Measurements from ENCODE around the gene PLEKHO2. TPM values are rescaled to one million over a fixed set of nuclear protein-coding genes. Genes with fewer than 3 reads are reported as not detected.

Gene PLEKHO2
- total RNA-seq, 1 donor from 2014 or later = 4.3 TPM

- no peak for DNase-seq (ENCODE audit: low spot score)
Measured at GRCh38 chr15:64888336-64888735, 46.6 kb downstream of the PLEKHO2 start.

DNA sequence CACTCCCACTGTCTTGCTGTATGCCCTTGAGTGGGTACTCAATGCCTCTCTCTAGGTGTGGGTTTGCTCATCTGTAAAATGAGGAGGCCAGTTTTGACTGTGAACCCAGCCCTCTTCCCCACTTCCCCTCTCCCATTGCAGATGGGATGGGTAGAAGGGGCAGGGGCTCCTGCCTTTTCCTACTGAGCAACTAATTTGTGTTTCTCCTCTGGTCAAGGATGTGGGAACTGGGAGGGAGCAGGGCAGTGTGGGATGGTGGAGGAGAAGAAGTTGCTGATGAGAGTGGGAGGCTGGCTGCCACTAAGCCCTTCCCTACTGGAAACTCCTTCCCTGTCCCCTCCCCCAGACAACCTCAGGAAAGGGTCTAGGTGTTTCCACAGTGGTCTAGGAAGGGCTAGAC lies 49.8 kb downstream of the PLEKHO2 start:
- ATAC-seq = no peak
- DNase-seq (ENCODE audit: low spot score) = no peak

More at GRCh38 chr15:64888336-64888735, 46.6 kb downstream of the PLEKHO2 start:
- ATAC-seq = no peak

DNA sequence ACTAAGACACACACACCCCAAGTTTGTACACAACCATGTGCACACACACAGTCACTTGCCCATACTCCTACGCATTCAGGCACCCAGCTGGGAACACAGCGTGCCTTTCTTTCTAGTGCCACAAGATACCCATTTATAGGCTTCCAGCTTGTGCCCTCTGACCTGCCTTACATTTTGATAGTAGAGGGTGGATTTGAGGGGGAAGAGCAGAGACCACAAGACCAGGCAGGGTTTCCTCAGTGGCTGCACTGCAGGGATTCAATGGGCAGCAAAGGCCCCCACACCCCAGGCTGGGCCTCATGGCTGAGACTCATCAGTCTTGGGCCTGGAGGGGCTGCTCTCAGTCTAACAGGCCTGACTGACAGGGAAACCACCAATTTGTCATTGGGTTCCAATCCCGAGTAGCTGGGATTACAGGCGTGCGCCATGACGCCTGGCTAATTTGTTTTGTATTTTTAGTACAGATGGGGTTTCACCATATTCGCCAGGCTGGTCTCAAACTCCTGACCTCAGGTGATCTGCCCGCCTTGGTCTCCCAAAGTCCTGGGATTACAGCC lies 51.2 kb downstream of the PLEKHO2 start:
- no peak for ATAC-seq
- no peak for DNase-seq (ENCODE audit: low spot score)

DNA sequence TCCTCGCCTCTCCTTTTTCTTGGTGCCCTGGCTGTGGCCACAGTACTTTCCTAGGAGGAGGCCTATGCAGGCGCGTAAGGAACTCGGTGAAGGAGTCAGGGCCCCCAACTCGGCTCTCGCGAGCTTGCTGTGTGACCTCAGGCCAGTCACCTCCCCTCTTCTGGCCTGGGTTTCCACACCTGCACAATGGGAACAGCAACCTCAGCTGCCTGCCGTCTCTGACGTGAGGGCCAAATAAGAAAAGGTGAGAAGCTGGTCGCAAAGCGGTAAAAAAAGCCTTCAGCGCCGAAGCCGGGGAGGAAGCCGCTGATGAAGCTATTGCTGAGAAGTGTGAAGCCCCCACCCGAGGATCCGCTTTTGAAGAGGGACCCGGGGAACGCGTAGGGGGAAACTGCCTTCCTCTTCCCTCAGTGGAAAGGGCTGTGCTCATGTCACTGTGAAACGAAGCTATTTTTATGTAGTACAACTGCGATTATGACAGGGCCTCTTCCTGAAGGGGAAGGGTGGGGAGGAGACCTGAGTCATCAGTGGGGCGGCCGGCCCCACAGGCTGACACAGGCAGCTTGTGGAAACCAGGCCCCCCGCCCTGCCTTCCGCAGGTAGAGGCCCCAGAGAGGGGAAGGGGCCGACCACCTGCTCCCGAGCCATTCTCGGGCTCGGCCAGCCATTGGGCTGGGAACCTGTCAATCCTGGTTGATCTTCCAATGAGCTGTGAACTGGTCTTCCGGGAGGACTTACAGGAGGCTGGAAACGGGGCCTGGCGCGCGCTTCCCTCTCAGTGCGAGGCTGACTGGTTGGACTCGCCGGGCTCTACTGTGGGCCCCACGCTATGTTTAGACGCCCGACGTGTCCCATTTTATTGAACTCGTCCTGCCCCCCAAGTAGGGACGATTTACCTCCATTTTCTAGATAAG lies 52.0 kb downstream of the PLEKHO2 start:
- ATAC-seq (peak; percentile 70), DNase-seq (ENCODE audit: low spot score) (peak; percentile 86)

DNA sequence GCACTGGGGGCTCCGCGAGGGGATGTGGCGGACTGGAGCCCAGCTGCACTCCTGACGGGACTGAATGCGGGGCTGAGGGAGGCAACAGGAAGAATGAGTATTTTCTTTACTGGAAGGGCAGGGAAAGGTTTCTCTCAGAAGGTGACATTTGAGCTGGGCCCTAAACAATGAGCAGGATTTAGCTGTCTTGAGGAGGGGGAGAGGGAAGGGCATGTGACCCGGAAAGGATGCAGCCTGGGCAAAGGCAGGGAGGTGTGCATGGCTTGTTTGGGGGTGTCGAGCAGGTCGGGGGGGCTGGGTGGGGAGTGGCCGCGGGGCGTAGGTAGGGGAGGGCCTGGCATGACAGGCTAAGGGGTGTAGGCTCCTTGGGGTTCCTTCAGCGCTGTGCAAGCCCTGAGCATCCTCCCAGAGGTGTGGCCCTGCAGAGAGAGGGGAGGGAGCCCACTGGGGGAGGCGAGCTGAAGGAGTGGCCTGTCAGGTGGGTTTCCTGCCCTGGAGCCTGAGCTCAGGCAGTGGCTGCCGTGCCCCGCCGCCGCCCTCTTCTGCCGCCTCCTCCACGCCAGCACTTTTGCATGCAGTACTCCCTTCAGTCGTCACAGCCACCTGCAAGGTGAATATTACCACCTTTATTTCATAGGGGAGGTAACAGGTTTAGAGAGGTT lies 52.8 kb downstream of the PLEKHO2 start:
- no peak for ATAC-seq

GRCh38 chr15:64895285-64896065 lies 53.8 kb downstream of the PLEKHO2 start:
- ATAC-seq (peak; percentile 43), DNase-seq (ENCODE audit: low spot score) (no peak)

More for the DNA sequence above, 52.8 kb downstream of the PLEKHO2 start:
- no peak for DNase-seq (ENCODE audit: low spot score)

DNA sequence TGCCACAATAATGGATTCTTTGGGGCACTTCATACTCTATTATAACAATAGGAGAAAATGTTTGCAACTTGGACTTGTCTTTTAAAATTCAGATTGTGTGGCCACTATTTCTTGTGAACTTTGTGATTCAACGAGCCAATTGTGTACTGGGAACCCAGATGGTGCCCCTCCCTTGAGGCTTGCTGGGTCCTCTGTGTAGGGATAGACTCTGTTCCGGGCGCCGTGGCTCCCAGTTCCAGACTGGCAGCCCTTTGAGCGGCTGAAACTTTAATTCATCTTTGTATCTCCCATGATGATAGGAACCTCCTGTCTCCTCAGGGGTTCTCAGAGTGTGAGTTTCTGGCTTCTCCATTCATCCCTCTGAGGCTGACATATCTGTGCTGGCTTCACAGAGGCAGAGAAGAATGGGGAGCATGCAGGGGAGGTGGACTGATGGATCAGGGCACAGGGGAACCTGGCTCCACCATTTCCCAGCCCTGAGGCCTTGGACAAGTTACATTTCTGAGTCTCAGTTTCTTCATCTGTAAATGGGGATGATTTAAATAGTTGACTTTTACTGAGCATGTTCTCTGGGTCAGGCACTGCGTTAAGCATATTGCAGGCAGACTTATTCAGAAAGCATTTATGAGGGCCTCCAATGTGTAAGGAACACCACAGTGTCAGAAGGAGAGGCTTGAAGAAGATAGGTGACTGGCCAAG lies 54.8 kb downstream of the PLEKHO2 start:
- no peak for ATAC-seq

DNA sequence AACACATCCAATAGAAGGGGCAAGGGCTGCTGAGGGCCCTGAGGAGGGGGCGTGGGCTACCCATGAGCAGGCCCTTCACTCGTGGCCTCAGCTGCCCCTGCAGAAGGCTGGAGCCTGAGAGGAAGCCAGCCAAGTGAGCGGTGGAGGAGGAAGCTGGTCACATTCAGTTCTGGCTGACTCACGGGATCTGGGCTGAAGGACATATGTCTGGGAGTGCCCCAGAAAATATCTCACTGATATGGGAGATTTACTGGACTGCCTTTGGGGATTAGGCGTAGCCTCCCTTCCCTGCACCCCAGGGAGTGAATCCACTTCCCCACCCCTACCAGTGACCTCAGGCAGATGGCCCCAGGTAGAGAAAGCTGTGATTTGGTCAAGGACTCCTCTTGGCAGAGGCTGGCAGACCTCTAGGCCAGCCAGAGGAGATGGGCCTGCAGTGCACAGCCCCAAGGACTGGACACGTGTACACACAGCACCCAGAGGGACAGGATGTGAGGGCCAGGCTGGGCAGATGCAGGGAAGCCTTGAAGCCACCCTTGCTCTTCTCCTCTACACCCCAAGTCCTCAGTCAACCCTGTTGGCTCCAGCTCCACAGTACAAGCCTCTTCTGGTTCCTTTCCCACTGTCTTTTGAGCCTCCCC lies 55.8 kb downstream of the PLEKHO2 start:
- DNase-seq (ENCODE audit: low spot score) (no peak), ATAC-seq (peak; percentile 47)

More for the DNA sequence above, 54.8 kb downstream of the PLEKHO2 start:
- no peak for DNase-seq (ENCODE audit: low spot score)

DNA sequence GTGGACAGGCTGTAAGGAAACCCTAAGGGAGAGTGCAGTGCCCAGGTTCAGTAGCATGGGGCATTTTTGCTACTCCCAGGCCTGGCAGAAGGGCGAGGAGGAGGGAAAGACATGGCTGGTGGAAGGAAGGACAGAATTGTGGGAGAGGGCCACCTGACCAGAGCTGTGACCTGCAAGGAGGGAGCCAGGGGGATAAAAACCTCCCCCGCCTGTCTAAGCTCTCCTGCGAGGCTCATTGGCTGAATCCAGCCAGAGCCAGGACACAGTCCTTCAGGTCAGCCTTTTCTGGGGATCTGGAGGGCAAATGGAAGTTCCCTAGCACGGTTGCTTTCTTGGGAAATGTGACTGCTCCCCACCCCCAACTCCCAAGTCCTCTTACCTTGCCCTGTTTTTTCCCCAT lies 56.7 kb downstream of the PLEKHO2 start:
- no peak for ATAC-seq
- DNase-seq (ENCODE audit: low spot score) = no peak

GRCh38 chr15:64901141-64901540 lies 59.4 kb downstream of the PLEKHO2 start:
- no peak for ATAC-seq

DNA sequence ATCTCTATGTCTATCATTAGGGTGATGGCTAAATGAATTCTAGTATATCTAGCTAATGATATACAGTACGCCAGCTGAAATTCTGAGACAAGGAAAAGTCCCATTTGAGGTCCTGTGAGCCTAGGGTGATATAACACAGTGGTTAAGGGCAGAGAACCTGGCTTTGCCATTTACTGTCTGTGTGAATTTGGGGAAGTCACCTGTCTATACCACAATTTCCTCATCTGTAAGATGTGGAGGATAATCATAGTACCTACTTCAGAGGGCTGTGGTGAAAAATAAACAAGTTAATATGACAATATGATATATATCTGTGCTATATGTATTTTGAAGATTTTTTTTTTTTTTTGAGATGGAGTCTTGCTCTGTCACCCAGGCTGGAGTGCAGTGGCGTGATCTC lies 60.2 kb downstream of the PLEKHO2 start:
- ATAC-seq (no peak), DNase-seq (ENCODE audit: low spot score) (no peak)

More at GRCh38 chr15:64901141-64901540, 59.4 kb downstream of the PLEKHO2 start:
- DNase-seq (ENCODE audit: low spot score) = no peak

DNA sequence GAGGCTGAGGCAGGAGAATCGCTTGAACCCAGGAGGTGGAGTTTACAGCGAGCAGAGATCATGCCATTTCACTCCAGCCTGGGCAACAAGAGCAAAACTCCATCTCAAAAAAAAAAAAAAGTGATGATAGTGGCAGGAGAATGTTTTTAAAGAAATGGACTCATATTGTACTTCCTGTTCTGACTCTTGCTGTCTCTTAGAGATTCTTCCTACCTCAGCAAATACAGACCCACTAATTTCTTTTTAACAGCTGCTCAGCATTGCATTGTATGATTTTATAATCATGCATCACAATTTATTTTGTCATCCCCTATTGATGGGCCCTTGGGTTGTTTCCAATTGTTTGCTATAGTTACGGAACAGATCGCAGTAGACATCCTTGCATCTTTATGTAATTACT lies 61.1 kb downstream of the PLEKHO2 start:
- ATAC-seq (no peak), DNase-seq (ENCODE audit: low spot score) (no peak)

DNA sequence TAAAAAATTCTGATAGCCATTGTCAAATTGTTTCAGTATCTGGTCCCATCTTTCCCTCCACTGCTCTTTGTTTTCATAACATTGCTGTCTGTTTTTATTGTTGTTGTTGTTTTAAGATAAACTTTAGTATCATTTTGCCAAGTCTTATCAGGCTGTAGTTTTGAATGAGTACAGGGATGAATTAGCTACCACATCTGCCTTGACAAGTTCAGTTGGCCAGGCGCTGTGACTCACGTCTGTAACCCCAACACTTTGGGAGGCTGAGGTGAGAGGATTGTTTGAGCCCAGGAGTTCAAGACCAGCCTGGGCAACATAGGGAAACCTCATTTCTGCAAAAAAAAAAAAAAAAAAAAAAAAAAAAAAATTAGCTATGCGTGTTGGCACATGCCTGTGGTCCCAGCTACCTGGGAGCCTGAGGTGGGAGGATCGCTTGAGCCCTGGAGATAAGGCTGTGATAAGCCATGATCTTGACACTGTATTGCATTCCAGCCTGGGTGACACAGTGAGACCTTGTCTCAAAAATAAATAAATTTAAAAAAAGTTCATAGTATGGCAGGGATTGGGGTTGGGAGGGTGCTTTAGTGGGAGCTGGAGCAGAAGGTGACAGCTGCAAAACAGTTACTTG lies 61.7 kb downstream of the PLEKHO2 start:
- DNase-seq (ENCODE audit: low spot score) = no peak
- no peak for ATAC-seq

- DNase-seq (ENCODE audit: low spot score) = no peak
- ATAC-seq = no peak
Measured at GRCh38 chr15:64904189-64904588, 62.5 kb downstream of the PLEKHO2 start.

- peak; percentile 98 for ATAC-seq
- DNase-seq (ENCODE audit: low spot score) = peak; percentile 72
Measured at GRCh38 chr15:64905119-64905831, 63.6 kb downstream of the PLEKHO2 start.

DNA sequence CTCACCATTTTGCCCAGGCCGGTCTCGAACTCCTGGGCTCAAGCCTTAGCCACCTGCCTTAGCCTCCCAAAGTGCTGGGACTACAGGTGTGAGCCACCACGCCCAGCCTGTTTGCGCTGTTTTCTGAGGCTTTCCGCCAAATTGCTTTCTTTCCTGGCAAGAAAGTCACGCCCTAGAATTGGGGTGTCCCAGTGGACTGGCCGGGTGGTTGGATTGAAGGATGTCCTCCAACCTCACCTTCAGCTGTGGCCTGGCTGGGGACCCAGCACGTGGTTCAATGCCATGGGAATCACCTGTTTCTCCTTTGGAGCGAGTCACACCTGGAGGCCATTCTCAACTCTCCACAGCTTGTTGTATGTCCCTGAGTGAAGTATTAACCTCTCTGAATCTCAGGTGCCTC lies 64.2 kb downstream of the PLEKHO2 start:
- DNase-seq (ENCODE audit: low spot score) (no peak), ATAC-seq (no peak)

DNA sequence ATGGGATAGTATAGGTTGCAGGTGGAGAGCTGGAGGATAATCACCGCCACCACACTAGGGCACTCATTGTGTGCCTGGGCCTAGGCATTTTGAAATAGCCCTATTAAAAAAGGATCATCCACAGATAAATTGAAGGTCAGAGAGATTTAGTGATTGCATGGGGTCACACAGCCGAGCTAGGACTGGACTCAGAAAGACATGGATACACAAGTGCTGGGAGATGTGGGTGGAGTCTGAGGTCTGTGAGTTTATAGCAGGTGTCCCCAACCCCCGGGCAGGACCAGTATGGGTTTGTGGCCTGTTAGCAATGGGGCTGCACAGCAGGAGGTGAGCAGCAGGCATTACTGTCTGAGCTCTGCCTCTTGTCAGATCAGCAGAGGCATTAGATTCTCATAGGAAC lies 64.7 kb downstream of the PLEKHO2 start:
- DNase-seq (ENCODE audit: low spot score) = no peak
- ATAC-seq = no peak

- DNase-seq (ENCODE audit: low spot score) (no peak), ATAC-seq (no peak)
Measured at GRCh38 chr15:64907991-64908390, 66.3 kb downstream of the PLEKHO2 start.

DNA sequence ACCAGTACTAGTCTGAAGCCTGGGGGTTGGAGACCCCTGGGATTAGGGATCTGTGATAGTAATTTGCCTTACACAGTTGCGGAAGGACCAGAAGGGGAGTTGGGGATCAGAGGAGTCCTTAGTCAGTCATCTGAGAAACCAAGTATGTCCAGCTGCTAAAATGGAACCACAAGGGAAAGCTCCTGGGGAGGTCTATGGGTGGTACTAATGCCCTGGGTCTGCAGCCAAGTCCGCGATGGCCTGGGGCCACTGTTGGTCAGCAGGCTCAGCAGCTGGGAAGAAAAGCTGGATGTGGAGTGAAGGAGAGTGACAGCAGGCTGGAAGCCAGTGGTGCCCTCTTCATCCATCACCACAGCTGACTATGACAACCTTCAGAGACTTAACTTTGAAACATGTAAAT lies 67.8 kb downstream of the PLEKHO2 start:
- DNase-seq (ENCODE audit: low spot score) (no peak), ATAC-seq (no peak)
